A673 (cell line): ENCODE data around the gene INPP4B. TPM values are rescaled to one million over a fixed set of nuclear protein-coding genes. Genes with fewer than 3 reads are reported as not detected.
"Not testable (repeated sequence)": the region's sequence is repeated elsewhere in the genome, so short reads cannot be mapped to it uniquely, and the experiment has no call there.

ENCODE experiments used
- BruUV-seq: library from RNA; stranded (reverse); fragments of 400-500 nt; replicated peaks from 2 replicates; lab custom pipeline; 2021; lab: Mats Ljungman, UMichigan
- CTCF ChIA-PET: fragments of 300-600 bp; sonication (Branson Sonifier 250); formaldehyde crosslinking; loops from one replicate; lab custom pipeline; 2022; ENCODE audit warnings: antibody characterized with exemption; lab: Charles Lee
- POLR2A ChIA-PET: fragments of 300-600 bp; sonication (Branson Sonifier 250); formaldehyde crosslinking; loops from one replicate; lab custom pipeline; 2022; ENCODE audit warnings: antibody characterized with exemption; ENCODE audit not compliant: low non-redundant PET; lab: Charles Lee
- DNase-seq: peaks from one replicate; pipeline ENCODE4 v3.0.0-alpha.2; 2015; ENCODE audit warnings: low spot score
- H3K27ac ChIP-seq: fragments of 200-600 bp; sonication (generic); 2 replicates; pipeline ENCODE4 v1.5.1; 2016; ENCODE audit warnings: mixed run types, low read depth, mild to moderate bottlenecking, mixed read lengths, antibody characterized with exemption, low read length; ENCODE audit not compliant: poor library complexity, severe bottlenecking
- H3K27me3 ChIP-seq: fragments of 200-600 bp; sonication (generic); replicated peaks from 2 replicates; pipeline ENCODE4 v1.6.1; 2017; ENCODE audit warnings: mixed run types, low read depth, mild to moderate bottlenecking, mixed read lengths, antibody characterized with exemption, low read length; ENCODE audit not compliant: insufficient read depth, poor library complexity
- H3K36me3 ChIP-seq: fragments of 200-600 bp; sonication (generic); 2 replicates; pipeline ENCODE4 v1.6.1; 2016; ENCODE audit warnings: mixed run types, mild to moderate bottlenecking, mixed read lengths, antibody characterized with exemption, low read length; ENCODE audit not compliant: insufficient read depth, poor library complexity, severe bottlenecking
- H3K4me1 ChIP-seq: fragments of 200-600 bp; sonication (generic); 2 replicates; pipeline ENCODE4 v1.6.1; 2017; ENCODE audit warnings: mixed run types, mild to moderate bottlenecking, mixed read lengths, antibody characterized with exemption, low read length; ENCODE audit not compliant: insufficient read depth, poor library complexity, severe bottlenecking
- H3K4me3 ChIP-seq: fragments of 200-600 bp; sonication (generic); 2 replicates; pipeline ENCODE4 v1.5.1; 2016; ENCODE audit warnings: low read depth, mixed run types, mild to moderate bottlenecking, mixed read lengths, low read length; ENCODE audit not compliant: poor library complexity, severe bottlenecking
- H3K9me3 ChIP-seq: fragments of 200-600 bp; sonication (generic); 2 replicates; pipeline ENCODE4 v1.6.1; 2016; ENCODE audit warnings: mixed run types, low read depth, mild to moderate bottlenecking, mixed read lengths, antibody characterized with exemption, low read length; ENCODE audit not compliant: poor library complexity, severe bottlenecking
- CTCF ChIP-seq: fragments of 300-800, 200-600 bp; sonication (generic); conservative IDR thresholded peaks from 2 replicates; pipeline ENCODE4 v1.5.1; 2017; ENCODE audit warnings: low read depth, mild to moderate bottlenecking, antibody characterized with exemption, low read length, moderate library complexity, mixed read lengths
- EZH2 ChIP-seq: fragments of 200-600 bp; sonication (generic); IDR thresholded peaks from 2 replicates; pipeline ENCODE4 v1.6.1; 2017; ENCODE audit warnings: borderline replicate concordance, low read depth, mild to moderate bottlenecking, mixed read lengths, antibody characterized with exemption, low read length; ENCODE audit not compliant: poor library complexity, severe bottlenecking
- intact Hi-C: fragments of 100-400 bp; cut with micrococcal nuclease; formaldehyde crosslinking; loops from one replicate; pipeline ENCODE4 v1.10.0; 2022; ENCODE audit not compliant: unreplicated experiment
- total RNA-seq: library from RNA; stranded (reverse); gene quantifications from 2 replicates; pipeline ENCODE4 v1.2.3, GENCODE V29; 2021

INPP4B gene
- total RNA-seq, 1 experiment from 2014 or later: 13.1 TPM

- CTCF ChIA-PET: no interaction called here
- no peak overlapping the region for H3K4me3 ChIP-seq
- no peak for TF ChIP-seq EZH2
- no peak for TF ChIP-seq CTCF
- no peaks in the 10 kb centered on the region for H3K36me3 ChIP-seq
- H3K9me3 ChIP-seq: no peaks in the 10 kb centered on the region
- BruUV-seq: no TSS peak
- H3K4me1 ChIP-seq: no peaks in the 10 kb centered on the region
- no peak for DNase-seq
- intact Hi-C loops: no loop called here
- POLR2A ChIA-PET: no interaction called here
- no peak overlapping the region for H3K27ac ChIP-seq
- H3K27me3 ChIP-seq: no peaks in the 10 kb centered on the region
These were observed 765.1 kb downstream of the INPP4B start for GRCh38 chr4:142081025-142081424.

- intact Hi-C loops: no loop called here
- ChIA-PET POLR2A (no interaction called here), CTCF (no interaction called here)
- Histone ChIP-seq H3K9me3 (no peaks in the 10 kb centered on the region), H3K36me3 (no peaks in the 10 kb centered on the region), H3K4me1 (no peaks in the 10 kb centered on the region), H3K4me3 (no peak overlapping the region), H3K27ac (no peak overlapping the region), H3K27me3 (no peaks in the 10 kb centered on the region)
- TF ChIP-seq CTCF: no peak
- TF ChIP-seq EZH2: no peak
- no TSS peak for BruUV-seq
- no peak for DNase-seq
These were observed 766.1 kb downstream of the INPP4B start for GRCh38 chr4:142079959-142080358.

- H3K27ac ChIP-seq: no peak overlapping the region
- intact Hi-C loops: no loop called here
- TF ChIP-seq CTCF (no peak), EZH2 (no peak)
- no peak overlapping the region for H3K4me3 ChIP-seq
- H3K4me1 ChIP-seq: no peaks in the 10 kb centered on the region
- no peaks in the 10 kb centered on the region for H3K9me3 ChIP-seq
- CTCF ChIA-PET: no interaction called here
- H3K27me3 ChIP-seq: no peaks in the 10 kb centered on the region
- POLR2A ChIA-PET: interaction anchor here (0.7 kb wide), 1 partner anchor 91 kb away, joined by 3 read pairs; no protein-coding TSS in a partner anchor
- H3K36me3 ChIP-seq: no peaks in the 10 kb centered on the region
- no TSS peak for BruUV-seq
- DNase-seq: no peak
These were observed 769.1 kb downstream of the INPP4B start for GRCh38 chr4:142077048-142077447.

GRCh38 chr4:142068304-142068703 lies 777.8 kb downstream of the INPP4B start:
- DNase-seq, CTCF ChIA-PET, H3K9me3 ChIP-seq, H3K27me3 ChIP-seq, intact Hi-C loops, BruUV-seq, H3K4me1 ChIP-seq, POLR2A ChIA-PET, H3K27ac ChIP-seq, H3K4me3 ChIP-seq, H3K36me3 ChIP-seq: not testable (repeated sequence)

- DNase-seq, intact Hi-C loops, H3K4me3 ChIP-seq, H3K4me1 ChIP-seq, CTCF ChIA-PET, H3K9me3 ChIP-seq, BruUV-seq, H3K36me3 ChIP-seq, POLR2A ChIA-PET, H3K27ac ChIP-seq, H3K27me3 ChIP-seq: not testable (repeated sequence)
These were observed 779.5 kb downstream of the INPP4B start for GRCh38 chr4:142066562-142066961.
